ENCODE measurements around the gene TMEM131.

TMEM131 gene

DNA sequence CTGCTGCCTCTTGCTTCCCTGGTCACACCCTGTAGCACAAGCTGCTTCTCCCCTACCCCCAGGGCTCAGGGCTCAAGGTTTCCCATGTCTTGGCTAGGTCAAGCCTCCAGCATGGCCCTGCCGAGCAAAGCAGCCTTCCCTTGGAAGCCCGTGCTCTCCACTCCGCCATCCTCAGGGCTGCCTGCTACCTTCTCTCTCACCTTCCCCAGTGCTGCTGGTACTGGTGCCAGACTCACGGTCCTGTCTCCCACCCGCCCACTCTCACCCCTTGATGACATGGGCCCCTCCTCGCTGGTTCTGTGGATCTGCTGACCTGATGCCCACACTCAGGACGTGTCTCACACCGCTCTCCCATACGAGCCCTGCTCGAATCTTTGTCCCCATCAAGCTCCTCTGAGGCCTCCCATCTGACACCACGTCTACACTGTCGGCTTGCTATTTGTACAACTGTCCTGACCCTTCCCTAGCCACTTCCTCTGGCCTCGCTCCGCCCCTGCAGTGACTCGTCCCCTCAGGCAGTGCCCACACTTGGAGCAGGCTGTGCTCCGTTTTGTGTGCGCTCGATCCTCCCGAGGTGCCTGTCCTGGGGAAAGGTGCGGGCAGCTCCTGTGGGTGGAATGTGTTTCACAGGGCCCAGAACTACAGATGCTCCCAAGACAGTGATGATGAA, 232.4 kb downstream of the TMEM131 start:
- no peak for DNase-seq (ENCODE audit: low read depth, low spot score)

DNA sequence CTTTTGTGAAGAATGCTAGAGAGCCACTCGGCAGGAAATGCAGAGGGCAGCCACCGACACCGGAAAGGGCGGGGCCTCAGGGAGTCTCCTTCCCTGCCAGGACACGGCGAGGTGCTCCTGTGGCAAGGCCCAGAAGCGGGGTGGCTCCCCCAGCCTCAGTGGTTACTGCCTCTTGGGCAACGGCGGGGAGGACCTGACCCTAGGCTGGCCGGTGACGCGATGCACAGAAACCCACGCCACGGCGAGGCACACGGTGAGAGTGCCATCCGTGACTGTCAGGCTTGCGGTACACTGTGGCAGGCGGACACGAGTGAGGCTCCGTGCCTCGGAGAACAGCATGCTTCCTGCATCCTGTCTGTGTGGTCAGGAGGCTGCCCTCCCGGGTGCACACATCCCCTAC, 234.6 kb downstream of the TMEM131 start:
- no peak for DNase-seq (ENCODE audit: low read depth, low spot score)

DNA sequence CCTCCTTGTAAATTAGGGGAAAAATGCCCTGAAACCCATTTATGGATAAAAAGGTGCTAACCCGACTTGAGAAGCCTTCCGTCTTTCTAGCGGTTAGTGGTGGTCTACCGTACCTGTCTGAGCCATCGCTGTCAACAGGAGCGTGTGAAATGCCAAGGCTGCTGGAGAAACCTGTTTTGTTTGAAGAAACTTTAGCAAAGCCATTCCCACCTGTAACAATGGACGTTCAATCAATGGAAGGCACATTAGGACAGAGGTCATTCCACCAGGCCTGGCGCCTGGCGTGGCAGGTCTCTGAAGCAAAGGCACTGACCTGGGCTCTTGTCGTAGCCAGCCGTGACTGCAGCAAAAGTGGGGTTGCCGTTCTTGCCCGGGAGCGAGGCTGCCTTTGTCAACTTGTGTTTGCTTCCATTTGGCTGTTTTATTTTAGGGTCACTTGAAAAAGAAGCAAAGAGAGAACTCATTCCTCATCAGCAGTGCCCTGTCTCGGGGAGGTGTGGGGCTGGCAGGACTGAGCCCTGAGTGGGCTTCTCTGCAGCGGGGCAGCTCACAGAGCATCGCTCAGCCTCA, 235.2 kb downstream of the TMEM131 start:
- DNase-seq (ENCODE audit: low read depth, low spot score), result no peak

DNA sequence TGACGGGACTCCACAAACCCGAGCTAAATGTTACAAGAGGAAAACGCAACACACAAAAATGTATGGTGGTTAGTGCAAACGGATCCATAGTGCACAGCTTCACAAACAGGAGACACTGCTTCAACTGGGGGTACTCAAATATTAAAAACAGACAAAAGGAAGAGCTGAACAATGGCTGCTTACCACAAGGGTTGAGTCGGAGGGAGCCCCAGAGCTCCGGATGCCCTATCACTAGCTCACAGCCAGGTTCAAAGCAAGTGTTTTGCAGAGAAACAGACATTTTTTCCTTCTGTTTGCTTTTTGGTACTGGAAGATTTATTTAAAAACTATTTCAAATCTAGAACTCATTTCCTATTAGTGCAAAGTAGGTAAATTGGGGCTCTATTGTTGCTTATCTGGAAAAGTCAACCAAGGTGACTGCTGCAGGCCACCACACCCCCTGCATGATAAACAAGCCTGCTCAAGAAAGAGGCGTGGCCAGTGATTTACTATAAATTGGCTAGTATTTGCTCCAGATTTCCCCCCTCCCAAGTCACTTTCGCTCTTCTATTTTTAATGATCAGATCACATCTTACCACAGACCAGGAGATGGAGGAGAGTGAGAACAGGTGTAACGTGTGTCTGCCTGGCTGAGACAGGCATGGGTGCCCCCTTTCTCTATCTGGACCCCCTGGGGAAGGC, 235.9 kb downstream of the TMEM131 start:
- DNase-seq (ENCODE audit: low read depth, low spot score), result no peak

DNA sequence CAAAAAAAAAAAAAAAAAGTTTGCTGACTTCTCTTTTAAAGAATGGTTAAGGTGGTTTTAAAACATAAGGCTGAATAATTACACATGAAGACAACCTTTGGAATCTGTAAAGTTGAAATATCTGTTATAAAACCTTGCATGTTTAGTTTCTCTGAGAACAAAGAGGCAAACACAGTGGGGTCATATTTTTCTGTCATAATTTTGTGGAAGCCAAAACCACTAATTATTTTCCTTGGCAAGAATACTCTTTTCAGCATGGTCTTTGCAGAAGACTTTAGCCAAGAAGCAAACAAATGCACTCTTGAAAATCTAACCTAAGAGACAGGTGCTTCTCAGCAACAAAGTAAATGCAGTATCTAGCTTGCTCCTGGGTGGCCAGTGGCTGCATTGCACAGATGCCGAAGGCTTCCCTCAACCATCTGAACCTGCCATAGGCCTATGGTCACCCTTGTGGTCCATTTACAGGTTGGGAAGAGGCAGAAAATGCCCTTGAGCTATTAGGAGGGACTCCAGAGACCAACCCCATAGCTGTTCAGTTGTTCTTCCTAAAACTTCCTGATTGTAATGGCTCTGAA, 237.5 kb downstream of the TMEM131 start:
- DNase-seq (ENCODE audit: low read depth, low spot score), result no peak

DNA sequence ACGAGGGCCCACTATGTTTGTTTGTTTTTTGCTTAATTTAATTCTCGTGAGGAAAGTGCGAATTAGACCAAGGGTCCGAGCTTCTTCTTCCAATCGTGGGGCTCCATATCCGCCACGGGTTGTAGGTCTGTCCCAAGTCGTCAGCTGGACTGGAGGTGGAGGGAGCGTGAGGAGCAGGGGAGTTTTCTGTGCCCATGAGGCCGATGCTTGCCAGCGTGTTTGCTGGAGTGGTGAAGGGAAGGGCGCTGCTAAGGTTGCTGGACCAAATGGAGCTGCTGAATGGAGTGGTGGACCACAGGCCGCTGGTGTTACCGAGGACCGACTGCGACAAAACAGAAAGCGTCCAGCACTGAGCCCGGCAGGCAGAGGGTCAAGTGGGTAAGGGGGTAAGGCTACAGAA, 238.7 kb downstream of the TMEM131 start:
- no peak for DNase-seq (ENCODE audit: low read depth, low spot score)

DNA sequence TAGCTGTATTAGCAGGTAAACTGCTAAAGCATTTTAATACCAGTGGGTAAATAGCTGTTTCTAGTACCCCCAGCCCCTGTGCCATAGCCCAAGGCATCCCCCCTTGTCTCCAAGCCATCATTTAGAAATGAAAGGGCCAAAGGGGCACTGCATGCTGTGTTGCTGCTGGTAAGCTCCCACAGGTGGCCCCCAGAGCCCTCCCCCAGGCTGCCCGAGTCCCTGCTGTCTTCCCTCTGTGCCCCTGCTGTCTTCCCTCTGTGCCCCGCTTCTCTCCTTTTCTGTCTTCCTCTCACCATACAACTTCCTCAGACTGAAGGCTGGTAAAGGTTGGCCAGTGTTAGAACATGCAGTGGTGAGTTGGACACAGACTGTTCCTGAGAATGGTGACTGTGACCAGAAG, 240.3 kb downstream of the TMEM131 start:
- DNase-seq (ENCODE audit: low read depth, low spot score), result no peak

DNA sequence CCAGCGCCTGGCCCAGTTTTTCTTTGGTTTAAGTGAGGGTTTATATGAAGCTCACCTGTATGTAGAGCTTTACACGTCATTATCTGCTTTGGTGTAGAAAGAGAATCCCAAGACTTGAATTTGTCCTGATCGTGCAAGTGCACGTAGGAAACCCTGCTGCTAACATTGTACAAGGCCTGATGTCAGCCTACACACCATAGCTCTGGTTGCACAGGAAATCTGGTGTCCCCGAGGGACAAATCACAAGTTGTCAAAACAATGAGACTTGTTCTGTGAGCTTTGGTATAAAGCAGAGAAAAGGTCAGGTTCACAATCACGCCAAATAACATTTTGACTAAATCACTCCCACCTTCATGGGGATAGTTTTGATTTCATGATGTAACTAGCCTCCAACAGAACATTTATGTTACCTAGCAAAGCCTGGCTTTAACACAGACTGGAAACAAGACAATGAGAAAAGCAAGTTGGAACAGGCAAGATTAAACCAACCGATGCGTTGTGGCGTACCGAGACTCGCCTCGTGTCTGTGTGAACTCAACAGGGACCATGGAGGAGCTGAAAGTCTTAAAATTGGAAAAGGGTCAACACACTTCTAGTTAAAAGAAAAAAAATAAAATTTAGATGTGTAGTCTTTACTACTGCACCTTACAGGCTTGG, 240.9 kb downstream of the TMEM131 start:
- DNase-seq (ENCODE audit: low read depth, low spot score), result no peak

DNA sequence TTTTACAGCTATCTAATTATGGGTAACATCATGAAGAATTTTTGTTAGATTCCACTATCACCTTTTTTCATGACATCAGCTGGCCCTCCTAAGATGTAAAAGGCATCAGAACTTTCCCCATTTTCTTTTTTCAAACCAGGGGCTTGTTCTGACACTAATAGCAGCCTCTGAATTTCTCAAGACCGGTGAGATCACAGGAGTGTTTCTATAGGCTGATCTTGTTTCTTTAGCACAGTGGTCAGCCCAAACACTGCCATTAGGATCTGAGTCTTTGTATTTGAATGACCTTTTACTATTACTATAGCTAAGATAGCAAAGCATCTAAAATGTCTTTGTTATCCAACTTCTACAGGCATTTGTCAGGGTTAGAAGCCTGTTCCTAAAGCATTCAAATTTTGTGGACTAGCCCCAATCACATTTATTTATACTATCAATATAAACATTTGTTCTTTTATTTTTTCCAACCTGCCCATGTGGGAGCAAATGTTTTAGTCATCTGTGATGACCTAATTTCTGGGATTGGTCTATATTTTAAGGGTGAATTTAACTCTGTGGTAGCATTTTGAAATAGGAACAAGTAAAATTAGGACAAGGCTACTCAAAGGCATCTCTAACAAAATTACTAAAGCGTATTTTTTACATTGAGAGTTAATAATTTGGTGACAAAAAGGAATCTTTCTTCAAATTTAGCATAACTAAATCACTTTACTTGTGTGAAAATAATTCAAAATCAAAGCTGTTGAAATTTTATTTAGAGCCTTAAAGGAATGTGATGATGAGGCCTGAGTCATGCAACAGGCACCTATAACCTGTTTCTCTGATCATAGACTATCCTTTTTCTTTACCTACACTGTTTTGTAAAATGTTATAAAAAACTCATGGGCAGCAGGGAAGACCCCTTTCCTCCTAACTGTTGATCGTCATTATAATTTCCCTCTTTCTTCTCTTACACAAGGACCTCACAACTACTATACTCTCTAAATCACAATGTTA, 243.1 kb downstream of the TMEM131 start:
- DNase-seq (ENCODE audit: low read depth, low spot score), result no peak

DNA sequence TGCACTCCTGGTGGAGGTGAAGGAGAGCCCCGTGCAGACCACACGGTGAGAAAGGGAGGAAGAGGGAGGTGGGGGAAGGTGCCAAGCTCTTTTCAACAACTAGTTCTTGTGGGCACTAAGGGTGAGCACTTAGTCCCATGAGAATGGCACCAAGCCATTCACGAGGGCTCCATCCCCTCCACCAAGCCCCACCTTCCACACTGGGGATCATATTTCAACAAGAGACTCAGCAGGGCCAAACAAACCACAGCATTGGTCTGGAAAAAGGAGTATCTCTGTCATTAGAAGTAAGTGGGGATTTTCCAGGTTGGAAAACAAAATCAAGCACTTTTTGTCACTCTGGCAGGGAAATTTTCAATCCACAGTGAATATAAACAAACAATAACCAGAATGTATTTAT, 244.0 kb downstream of the TMEM131 start:
- no peak for DNase-seq (ENCODE audit: low read depth, low spot score)

DNA sequence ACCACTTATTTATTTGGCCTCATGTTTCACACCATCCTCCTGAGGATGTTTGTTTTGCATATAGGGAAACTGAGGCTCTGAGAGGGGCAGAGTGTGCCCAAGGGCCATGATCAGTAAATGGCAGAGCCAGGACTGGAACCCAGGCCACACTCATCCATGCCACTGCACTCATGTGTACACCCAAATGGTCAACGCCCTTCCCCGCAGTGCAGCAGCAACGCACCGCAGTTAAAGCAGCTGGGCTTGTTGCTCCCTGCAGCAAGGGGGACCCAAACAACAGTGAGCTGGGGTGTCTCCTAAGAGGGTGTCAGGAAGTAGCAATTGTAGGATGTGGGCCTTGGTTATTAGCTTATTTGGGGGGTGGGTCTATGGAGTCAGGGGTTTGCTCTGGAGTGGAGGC, 245.7 kb downstream of the TMEM131 start:
- no peak for DNase-seq (ENCODE audit: low read depth, low spot score)

DNA sequence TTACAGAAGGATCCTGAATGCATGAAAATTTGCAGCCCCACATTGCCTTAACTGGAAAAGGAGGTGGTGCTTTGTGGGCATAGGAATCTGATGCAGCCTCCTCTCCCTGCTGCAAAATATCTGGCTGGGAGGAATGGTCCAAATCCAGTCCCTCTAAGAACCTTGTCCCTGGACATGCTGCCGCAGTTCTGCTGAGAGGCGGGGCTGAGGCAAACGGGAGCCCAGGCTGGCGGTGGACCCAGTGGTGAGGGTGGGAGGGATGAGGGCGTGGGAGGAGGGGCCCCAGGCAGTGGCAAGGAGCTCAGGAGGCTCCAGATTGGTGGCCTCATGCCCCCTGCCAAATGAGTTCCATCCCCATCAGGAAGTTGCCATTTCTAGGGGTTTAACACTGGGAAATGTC, 246.2 kb downstream of the TMEM131 start:
- DNase-seq (ENCODE audit: low read depth, low spot score), result no peak

DNA sequence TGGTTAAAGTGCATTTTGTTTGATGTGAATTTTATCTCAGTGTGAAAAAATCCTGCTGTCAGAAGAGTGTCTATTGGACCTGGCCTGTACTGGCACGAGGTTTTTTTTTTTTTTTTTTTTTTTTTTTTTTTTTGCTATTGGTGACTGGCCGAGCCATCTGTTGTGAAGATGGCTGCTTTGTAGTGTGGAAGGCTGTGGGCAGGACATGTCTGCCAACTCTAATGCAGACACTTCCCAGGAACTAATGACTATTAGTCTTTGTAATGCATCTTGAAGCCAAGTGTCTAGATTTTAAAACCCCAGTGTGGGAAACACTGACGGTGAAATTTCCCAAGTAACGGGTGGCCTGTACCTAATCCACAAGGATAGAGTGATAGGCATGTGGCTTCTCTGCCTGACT, 248.0 kb downstream of the TMEM131 start:
- DNase-seq (ENCODE audit: low read depth, low spot score), result no peak

DNA sequence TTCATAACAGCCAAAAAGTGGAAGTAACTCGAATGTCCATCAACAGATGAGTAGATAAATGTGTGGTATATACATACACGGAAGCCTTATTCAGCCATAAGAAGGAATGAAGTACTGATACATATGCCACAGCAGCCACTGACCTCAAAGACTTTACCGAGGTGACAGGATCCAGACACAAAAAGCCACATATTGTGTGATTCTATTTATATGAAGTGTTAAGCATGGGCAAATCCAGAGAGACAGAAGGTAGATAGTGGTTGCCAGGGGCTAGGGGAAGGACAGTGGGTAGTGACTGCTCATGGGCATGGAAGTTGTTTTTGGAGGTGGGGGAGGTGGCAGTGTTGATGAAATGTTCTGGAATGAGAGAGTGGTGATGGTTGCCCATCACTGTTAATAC, 248.5 kb downstream of the TMEM131 start:
- DNase-seq (ENCODE audit: low read depth, low spot score), result no peak

DNA sequence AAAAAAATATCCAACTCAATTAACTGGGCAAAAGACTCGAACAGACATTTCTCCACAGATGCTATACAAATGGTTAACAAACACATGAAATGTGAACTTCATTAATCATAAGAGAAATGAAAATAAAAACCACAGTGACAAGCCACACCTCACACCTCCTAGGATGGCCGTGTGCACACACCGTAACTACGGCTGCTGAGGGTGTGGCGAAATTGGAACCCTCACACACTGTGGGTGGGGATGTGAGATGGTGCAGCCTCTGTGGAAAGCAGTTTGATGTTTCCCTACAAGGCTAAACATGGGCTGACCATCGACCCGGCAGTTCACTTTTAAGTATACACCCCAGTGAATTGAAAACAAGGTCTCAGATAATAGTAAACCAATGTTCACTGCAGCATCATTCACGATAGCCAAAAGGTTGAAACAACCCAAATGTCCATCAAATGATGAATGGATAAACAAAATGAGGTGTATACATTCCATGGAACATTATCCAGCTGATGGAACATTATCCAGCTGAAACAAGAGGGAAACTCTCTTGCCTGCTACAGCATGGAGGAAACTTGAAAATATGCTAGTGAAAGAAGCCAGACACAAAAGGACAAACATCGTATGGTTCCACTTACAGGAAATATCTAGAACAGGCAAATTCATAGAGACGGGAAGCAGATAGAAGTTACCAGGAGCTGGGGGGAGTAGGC, 250.1 kb downstream of the TMEM131 start:
- DNase-seq (ENCODE audit: low read depth, low spot score), result no peak

DNA sequence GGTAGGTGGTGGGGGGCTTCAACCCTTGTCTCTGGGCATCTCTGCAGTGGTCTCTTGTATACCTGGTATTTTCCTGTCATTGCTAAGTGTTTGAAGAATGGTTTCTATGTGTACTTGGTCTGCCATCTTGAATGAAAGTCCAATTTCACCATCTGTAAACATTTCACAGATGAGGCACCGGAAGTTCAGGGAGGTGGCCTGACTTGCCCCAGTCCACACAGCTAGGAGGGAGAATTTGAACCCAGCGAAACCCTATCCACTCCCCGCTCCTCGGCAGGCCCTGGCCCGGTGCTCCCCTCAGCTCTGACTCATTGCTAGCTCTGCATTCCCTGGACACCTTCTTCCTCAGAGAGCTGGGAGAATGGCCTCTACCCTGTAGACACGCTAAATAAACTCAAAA, 251.8 kb downstream of the TMEM131 start:
- no peak for DNase-seq (ENCODE audit: low read depth, low spot score)

DNA sequence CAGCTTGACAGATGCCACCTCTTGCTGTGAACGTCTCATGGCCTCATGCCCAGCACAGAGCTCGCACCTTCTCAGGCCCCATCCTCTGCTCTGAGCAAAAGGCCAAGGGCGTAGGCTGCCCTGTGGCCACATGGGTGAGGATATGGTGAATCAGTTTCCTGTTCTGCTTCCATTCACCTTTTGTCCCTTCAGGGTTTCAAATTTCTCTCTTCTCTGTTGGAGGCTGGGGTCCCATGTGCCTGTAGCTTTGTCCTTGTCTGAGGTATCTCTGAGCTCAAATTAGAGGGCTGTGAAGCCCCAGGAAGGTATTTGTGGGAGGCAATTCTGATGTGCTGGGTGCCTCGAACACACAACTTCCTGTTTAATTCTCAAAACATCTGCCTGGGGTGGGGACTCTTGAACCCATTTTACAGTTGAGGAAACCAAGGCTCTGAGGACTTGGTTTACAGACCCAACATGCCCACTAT, 253.3 kb downstream of the TMEM131 start:
- DNase-seq (ENCODE audit: low read depth, low spot score), result no peak

DNA sequence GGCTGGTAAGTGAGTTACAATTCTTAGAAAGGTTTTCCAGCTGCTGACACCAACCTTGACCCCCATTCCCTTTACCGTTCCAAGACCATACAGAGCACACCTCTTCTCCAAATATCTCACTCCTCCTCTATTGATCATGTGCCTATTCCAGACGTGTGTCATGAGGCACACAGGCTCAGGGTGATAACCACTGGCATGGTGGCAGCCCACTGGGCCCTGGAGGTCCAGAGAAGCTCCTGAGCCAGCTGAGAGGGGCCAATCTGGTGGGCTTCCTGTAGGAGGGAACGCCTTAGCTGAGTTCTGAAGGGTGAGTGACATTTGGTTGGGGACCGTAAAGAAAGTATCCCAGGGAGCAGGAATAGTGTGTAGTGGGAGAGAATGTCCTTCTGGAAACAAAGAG, 254.1 kb downstream of the TMEM131 start:
- DNase-seq (ENCODE audit: low read depth, low spot score), result no peak

DNA sequence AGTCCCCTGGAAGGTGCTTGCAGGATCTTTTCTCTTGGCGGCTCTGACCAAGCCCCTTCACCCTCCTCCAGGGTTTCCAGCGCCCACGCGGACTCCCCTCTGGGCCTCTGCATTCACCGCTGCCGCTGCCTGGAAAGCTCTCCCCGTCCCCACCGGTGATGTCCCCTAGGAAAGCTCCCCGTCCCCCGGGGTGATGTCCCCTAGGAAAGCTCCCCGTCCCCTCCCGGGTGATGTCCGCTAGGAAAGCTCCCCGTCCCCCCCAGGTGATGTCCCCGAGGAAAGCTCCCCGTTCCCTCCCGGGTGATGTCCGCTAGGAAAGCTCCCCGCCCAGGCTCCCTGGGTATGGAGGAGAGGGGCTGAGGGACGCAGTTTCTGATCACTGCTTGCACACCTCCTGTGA, 254.5 kb downstream of the TMEM131 start:
- DNase-seq (ENCODE audit: low read depth, low spot score), result no peak

DNA sequence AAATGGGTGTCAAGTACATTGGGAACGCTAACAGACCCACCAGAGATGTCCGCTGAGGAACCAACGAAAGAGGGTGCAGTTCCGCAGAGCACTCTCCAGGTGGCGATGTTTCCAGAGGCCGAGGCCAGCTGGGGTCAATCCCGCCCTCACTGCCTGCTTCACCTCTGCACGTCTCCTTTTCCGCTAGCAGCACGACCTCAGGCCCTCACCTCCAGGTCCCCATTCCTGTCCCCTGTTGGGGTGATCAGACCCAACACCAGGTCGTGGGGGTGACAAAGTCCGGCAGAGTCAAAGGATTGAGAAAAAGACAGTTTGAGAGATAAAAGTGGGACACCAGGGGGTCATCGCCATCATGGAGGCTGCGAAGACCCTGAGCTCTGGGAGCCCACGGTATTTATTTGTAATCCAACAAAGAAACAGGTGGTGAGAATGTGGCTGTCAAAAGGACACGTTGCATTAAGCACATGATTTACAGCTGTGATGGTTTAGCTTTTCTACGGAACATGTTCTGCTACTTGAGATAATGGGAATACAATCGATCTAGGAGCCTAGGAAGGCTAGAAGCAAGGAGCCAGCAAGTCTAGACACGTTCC, 255.1 kb downstream of the TMEM131 start:
- no peak for DNase-seq (ENCODE audit: low read depth, low spot score)

Data from activated naive CD8-positive, alpha-beta T cell treated with anti-CD3 and anti-CD28 coated beads, Interleukin-2, amount 50 U/mL, for 16 hours (primary cell).